Sigmoid colon (tissue), 7 donors: ENCODE measurements around the gene TRPV5. TPM values are rescaled to one million over a fixed set of nuclear protein-coding genes. Genes with fewer than 3 reads are reported as not detected.

Experiments used
- DNase-seq: peaks from one replicate; pipeline ENCODE4 v3.0.0-alpha.2; 2019
- H3K27ac ChIP-seq, 4 donors: fragments of 200-600 bp; sonication (generic); one replicate each; pipeline ENCODE4 v1.5.1; 2016 to 2019; ENCODE audit warnings: mild to moderate bottlenecking in 1 of 4
- H3K27me3 ChIP-seq, 3 donors: fragments of 200-600 bp; sonication (generic); one replicate each; pipeline ENCODE4 v1.5.1; 2019; ENCODE audit warnings: mild to moderate bottlenecking in 1 of 3
- H3K36me3 ChIP-seq, 4 donors: fragments of 200-600 bp; sonication (generic); one replicate each; pipeline ENCODE4 v1.5.1; 2016 to 2019
- H3K4me1 ChIP-seq, 4 donors: fragments of 200-600 bp; sonication (generic); one replicate each; pipeline ENCODE4 v1.5.1; 2017 to 2019
- H3K4me3 ChIP-seq, 4 donors: fragments of 200-600 bp; sonication (generic); one replicate each; pipeline ENCODE4 v1.5.1; 2017 to 2019; ENCODE audit warnings: mild to moderate bottlenecking in 2 of 4, moderate library complexity in 1 of 4
- H3K9me3 ChIP-seq, 4 donors: fragments of 200-600 bp in 3 of 4; sonication (generic) in 3 of 4; one replicate each; pipeline versions ENCODE4 v1.5.1 to v1.6.1; 2013 to 2019
- CTCF ChIP-seq, 4 experiments: fragments of 450-650 bp in 3 of 4; fragments of 200-600 bp in 1 of 4; IDR thresholded peaks; one replicate each; pipeline ENCODE4 v1.5.1; 2016 to 2019; ENCODE audit warnings: antibody characterized with exemption in 4 of 4, mild to moderate bottlenecking in 3 of 4, moderate library complexity in 2 of 4
- EP300 ChIP-seq, 4 donors: sonication (generic); formaldehyde crosslinking; IDR thresholded peaks; one replicate each; pipeline ENCODE4 v1.6.1; 2017; ENCODE audit warnings: antibody characterized with exemption in 4 of 4
- POLR2A ChIP-seq, 2 donors: fragments of 450-650 bp; IDR thresholded peaks; one replicate each; pipeline ENCODE4 v1.6.1; 2016; ENCODE audit warnings: antibody characterized with exemption in 2 of 2, mild to moderate bottlenecking in 2 of 2, moderate library complexity in 2 of 2
- POLR2AphosphoS5 ChIP-seq, 4 donors: sonication (generic); formaldehyde crosslinking; IDR thresholded peaks; one replicate each; pipeline ENCODE4 v1.6.1; 2017; ENCODE audit warnings: antibody characterized with exemption in 4 of 4
- WGBS, 2 donors: extraction: QIAGEN DNeasy Blood & Tissue Kit; methylation state at CpG; one replicate each; pipeline ENCODE4 v1.1.7; 2013; 5-methylcytosine and 5-hydroxymethylcytosine counted together
- intact Hi-C: fragments of 100-400 bp; cut with DNase I; formaldehyde crosslinking; loops from one replicate; pipeline ENCODE4 v1.15.1; 2023
- polyA plus RNA-seq, 3 donors: library from polyadenylated mRNA; stranded (reverse); fragments of 200-250 nt; gene quantifications; one replicate each; pipeline ENCODE4 v1.2.3, GENCODE V29; 2013
- total RNA-seq, 4 donors: library from RNA; depleted of rRNA; stranded (reverse); fragments of >200 nt; gene quantifications; one replicate each; pipeline ENCODE4 v1.1.0, GENCODE V29; 2016
- donor health status: healthy with polysubstance abuse.
- donor health status: Bipolar disorder and iron deficiency.
- donor health status: healthy.

TRPV5 gene
- total and polyA plus RNA-seq, 7 donors, result 0.03 TPM; not detected in 6

DNA sequence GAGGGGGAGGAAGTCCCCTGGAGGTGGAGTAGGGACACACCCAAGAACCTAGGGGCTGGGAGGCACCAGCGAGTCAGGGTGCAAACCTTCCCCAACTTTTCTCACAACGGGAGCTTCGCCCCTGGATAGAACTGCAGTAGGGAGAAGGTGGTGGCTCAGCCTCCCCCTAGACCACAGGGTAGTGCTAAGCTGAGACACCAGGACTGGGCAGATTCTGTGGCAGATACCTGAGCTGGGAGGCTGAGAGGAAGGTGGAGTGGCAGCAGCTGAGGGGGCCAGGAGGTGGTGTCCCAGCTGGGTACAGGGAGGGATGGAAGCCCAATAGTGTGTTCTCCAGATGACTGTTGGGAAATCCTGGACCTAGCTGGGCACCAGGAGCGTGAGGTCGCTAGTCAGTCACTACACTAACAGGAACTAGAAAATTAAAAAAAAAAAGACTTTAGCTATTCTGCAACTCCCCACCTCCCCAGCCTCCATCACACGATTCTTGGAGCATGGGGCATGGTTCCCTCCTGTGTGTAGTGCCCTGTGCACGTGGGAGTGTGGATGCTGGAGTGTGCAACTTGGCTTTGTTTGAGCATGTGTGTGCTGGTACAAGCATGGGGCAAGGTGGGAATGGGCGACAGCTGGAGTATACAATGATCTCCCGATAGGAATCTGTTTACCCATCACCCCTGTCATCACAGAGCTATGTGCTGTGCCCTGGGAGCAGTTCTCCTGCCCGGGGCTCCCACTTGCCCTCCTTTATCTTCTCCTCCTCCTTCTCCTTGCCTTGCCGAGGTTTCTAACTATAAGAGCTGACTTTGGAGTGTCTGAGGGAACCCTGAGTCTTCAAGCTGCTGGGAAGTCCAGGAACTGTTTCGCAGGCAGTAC, 39.2 kb downstream of the TRPV5 start:
- intact Hi-C loops, result no loop called here
- WGBS, 2 donors, result 73 to 78% methylated on average over 12 of the region's 12 CpGs
- no peak overlapping the region for H3K27ac ChIP-seq
- no peaks in the 10 kb centered on the region for H3K9me3 ChIP-seq
- no peaks in the 10 kb centered on the region for H3K36me3 ChIP-seq
- DNase-seq, result no peak
- no peaks in the 10 kb centered on the region for H3K27me3 ChIP-seq
- H3K4me1 ChIP-seq, result no peaks in the 10 kb centered on the region
- TF ChIP-seq CTCF (IDR thresholded peaks at IDR 0.05) (no peak), EP300 (IDR thresholded peaks at IDR 0.05) (no peak), POLR2A (IDR thresholded peaks at IDR 0.05) (no peak), POLR2AphosphoS5 (IDR thresholded peaks at IDR 0.05) (no peak)
- no peak overlapping the region for H3K4me3 ChIP-seq

GRCh38 chr7:142892951-142893350, 40.6 kb downstream of the TRPV5 start:
- no peak overlapping the region for H3K4me3 ChIP-seq
- H3K4me1 ChIP-seq, result no peaks in the 10 kb centered on the region
- no peak for TF ChIP-seq POLR2AphosphoS5 (IDR thresholded peaks at IDR 0.05)
- TF ChIP-seq POLR2A (IDR thresholded peaks at IDR 0.05), result no peak
- TF ChIP-seq EP300 (IDR thresholded peaks at IDR 0.05), result no peak
- no peak for TF ChIP-seq CTCF (IDR thresholded peaks at IDR 0.05)
- H3K9me3 ChIP-seq, result no peaks in the 10 kb centered on the region
- H3K27me3 ChIP-seq, result no peaks in the 10 kb centered on the region
- intact Hi-C loops, result no loop called here
- no peak overlapping the region for H3K27ac ChIP-seq
- 85 to 89% methylated on average over 5 of the region's 5 CpGs for WGBS, 2 donors
- no peaks in the 10 kb centered on the region for H3K36me3 ChIP-seq
- DNase-seq, result no peak

DNA sequence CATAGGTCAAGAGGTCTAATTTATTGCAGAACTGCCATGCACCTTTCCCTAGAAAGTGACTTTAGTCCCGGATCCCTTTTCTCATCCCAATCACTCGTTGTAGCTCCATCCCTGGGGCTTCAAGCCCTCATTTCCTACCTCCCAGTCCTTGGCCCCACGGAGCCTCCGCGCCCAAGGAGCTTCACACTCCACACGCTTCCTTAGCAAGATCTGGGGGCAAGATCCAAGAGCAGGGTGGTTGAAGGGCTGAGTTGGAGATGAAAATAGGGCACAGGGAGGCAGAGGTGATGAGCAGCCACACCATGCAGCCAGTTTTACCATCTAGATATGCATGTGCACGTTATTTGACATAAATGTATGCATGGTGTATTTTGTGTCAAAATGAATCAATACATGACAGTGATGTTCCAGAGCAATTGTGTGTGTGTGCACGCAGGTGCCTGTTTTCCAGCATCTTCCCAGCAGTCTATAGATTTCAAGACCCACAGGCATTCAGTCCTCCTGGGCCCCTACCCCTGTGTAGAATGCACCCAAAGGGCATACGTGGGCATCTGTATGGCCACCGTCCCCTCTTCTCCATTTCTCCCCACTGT, 42.0 kb downstream of the TRPV5 start:
- DNase-seq, result no peak
- Histone ChIP-seq H3K27ac (no peak overlapping the region), H3K36me3 (no peaks in the 10 kb centered on the region), H3K9me3 (no peaks in the 10 kb centered on the region), H3K4me3 (no peak overlapping the region), H3K4me1 (no peaks in the 10 kb centered on the region), H3K27me3 (no peaks in the 10 kb centered on the region)
- 86 to 89% methylated on average over 10 of the region's 10 CpGs for WGBS, 2 donors
- no peak for TF ChIP-seq POLR2AphosphoS5 (IDR thresholded peaks at IDR 0.05)
- no peak for TF ChIP-seq POLR2A (IDR thresholded peaks at IDR 0.05)
- TF ChIP-seq CTCF (IDR thresholded peaks at IDR 0.05), result no peak
- TF ChIP-seq EP300 (IDR thresholded peaks at IDR 0.05), result no peak
- intact Hi-C loops, result no loop called here

GRCh38 chr7:142890874-142891485, 42.6 kb downstream of the TRPV5 start:
- H3K9me3 ChIP-seq, result no peaks in the 10 kb centered on the region
- TF ChIP-seq POLR2AphosphoS5 (IDR thresholded peaks at IDR 0.05) (no peak), CTCF (IDR thresholded peaks at IDR 0.05) (no peak), EP300 (IDR thresholded peaks at IDR 0.05) (no peak), POLR2A (IDR thresholded peaks at IDR 0.05) (no peak)
- H3K27ac ChIP-seq, result no peak overlapping the region
- 81 to 86% methylated on average over 12 of the region's 12 CpGs for WGBS, 2 donors
- H3K27me3 ChIP-seq, result no peaks in the 10 kb centered on the region
- H3K36me3 ChIP-seq, result no peaks in the 10 kb centered on the region
- H3K4me3 ChIP-seq, result no peak overlapping the region
- DNase-seq, result no peak
- intact Hi-C loops, result no loop called here
- H3K4me1 ChIP-seq, result no peaks in the 10 kb centered on the region
